ENCODE results near the gene FXYD6.

GRCh38 chr11:117790279-117790678 is 86.2 kb downstream of the FXYD6 start:
- TF ChIP-seq CTCF (IDR thresholded peaks at IDR 0.05; ENCODE audit: low read depth, low read length) = no peak
- no peak for TF ChIP-seq MAX (IDR thresholded peaks at IDR 0.05; ENCODE audit: low read depth, low read length)

Measured in NB4 (cell line).